SK-MEL-5 (cell line): ENCODE results near the gene AFAP1. TPM values are rescaled to one million over a fixed set of nuclear protein-coding genes. Genes with fewer than 3 reads are reported as not detected.
A peak's percentile ranks its signal among the peaks of the same experiment; 100 is the strongest.

Experiments used
- DNase-seq: peaks from one replicate; pipeline ENCODE4 v3.0.0-alpha.2; 2016; ENCODE audit warnings: low read depth, low spot score
- in situ Hi-C: cut with HindIII; loops from 2 replicates; pipeline ENCODE4 v1.10.0; 2016; ENCODE audit warnings: low sequenced_read_pairs, high pct_unique_total_duplicates, low pct_unique_long_range_greater_than_20kb
- total RNA-seq: library from RNA; depleted of rRNA; stranded (reverse); fragments of >200 nt; shearing (Covaris generic); gene quantifications from 2 replicates; pipeline ENCODE4 v1.2.3, GENCODE V29; 2014

The AFAP1 gene
- total RNA-seq, 1 experiment from 2014 or later: 10.3 TPM

GRCh38 chr4:7845493-7846128 lies 94.0 kb downstream of the AFAP1 start:
- in situ Hi-C loops: no loop called here
- DNase-seq: peak; percentile 50

- no peak for DNase-seq
- in situ Hi-C loops: no loop called here
Observed at GRCh38 chr4:7844594-7844991, 95.1 kb downstream of the AFAP1 start.

- in situ Hi-C loops: no loop called here
- DNase-seq: peak; percentile 66
Observed at GRCh38 chr4:7843831-7844593, 95.6 kb downstream of the AFAP1 start.

- in situ Hi-C loops: no loop called here
Observed at GRCh38 chr4:7842384-7843279, 97.0 kb downstream of the AFAP1 start.

GRCh38 chr4:7841894-7842293 lies 97.8 kb downstream of the AFAP1 start:
- in situ Hi-C loops: no loop called here
- no peak for DNase-seq

More at GRCh38 chr4:7842384-7843279, 97.0 kb downstream of the AFAP1 start:
- no peak for DNase-seq

- DNase-seq: no peak
- in situ Hi-C loops: no loop called here
Observed at GRCh38 chr4:7841071-7841470, 98.6 kb downstream of the AFAP1 start.

GRCh38 chr4:7839856-7840255 lies 99.8 kb downstream of the AFAP1 start:
- no peak for DNase-seq
- in situ Hi-C loops: no loop called here

GRCh38 chr4:7838136-7838782 lies 101.4 kb downstream of the AFAP1 start:
- in situ Hi-C loops: no loop called here
- no peak for DNase-seq

- no peak for DNase-seq
- in situ Hi-C loops: no loop called here
Observed at GRCh38 chr4:7837597-7838135, 102.0 kb downstream of the AFAP1 start.

- DNase-seq: no peak
- in situ Hi-C loops: no loop called here
Observed at GRCh38 chr4:7831858-7832730, 107.6 kb downstream of the AFAP1 start.

GRCh38 chr4:7831330-7831729 lies 108.3 kb downstream of the AFAP1 start:
- in situ Hi-C loops: no loop called here
- DNase-seq: no peak

- DNase-seq: no peak
- in situ Hi-C loops: no loop called here
Observed at GRCh38 chr4:7830747-7831146, 108.9 kb downstream of the AFAP1 start.

- in situ Hi-C loops: no loop called here
- no peak for DNase-seq
Observed at GRCh38 chr4:7829652-7830580, 109.7 kb downstream of the AFAP1 start.

- in situ Hi-C loops: no loop called here
- no peak for DNase-seq
Observed at GRCh38 chr4:7828793-7829301, 110.8 kb downstream of the AFAP1 start.

GRCh38 chr4:7828011-7828720 lies 111.5 kb downstream of the AFAP1 start:
- DNase-seq: peak; percentile 80
- in situ Hi-C loops: no loop called here
